ENCODE data around the gene ZNF276.
"Not testable (repeated sequence)": the region's sequence is repeated elsewhere in the genome, so short reads cannot be mapped to it uniquely, and the experiment has no call there.

ZNF276 gene

GRCh38 chr16:89720813-89721545 is at the start of gene ZNF276, which contains the start of gene VPS9D1:
ZNF276 (plus strand) TSS chr16:89721537; CDS start chr16:89721641, 104 bp downstream.
VPS9D1 (minus strand) TSS chr16:89720898; CDS start chr16:89720861, 37 bp downstream.
- peak; percentile 56 for DNase-seq (ENCODE audit: low spot score)

GRCh38 chr16:89671565-89671964 is 49.8 kb upstream of the ZNF276 start:
- DNase-seq (ENCODE audit: low spot score), result not testable (repeated sequence)

GRCh38 chr16:89672177-89672941 is 49.0 kb upstream of the ZNF276 start:
- no peak for DNase-seq (ENCODE audit: low spot score)

DNA sequence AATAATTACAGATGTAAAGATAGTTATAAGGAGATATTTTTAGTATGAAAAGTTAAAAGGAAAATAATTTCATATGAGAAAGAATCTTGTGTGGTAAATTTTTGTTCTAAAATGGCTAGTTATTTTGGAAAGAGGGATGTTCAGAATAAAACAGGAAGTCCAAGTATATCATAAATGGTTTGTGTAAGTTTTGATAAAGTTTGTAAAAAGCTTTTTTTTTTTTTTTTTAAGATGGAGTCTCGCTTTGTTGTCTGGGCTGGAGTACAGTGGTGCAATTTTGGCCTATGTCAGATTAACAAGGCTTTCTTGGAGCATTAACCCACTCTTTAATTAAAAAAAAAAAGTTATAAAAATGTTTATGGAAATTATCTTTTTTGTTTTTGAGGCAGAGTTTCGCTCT is 43.1 kb upstream of the ZNF276 start:
- no peak for DNase-seq (ENCODE audit: low spot score)

DNA sequence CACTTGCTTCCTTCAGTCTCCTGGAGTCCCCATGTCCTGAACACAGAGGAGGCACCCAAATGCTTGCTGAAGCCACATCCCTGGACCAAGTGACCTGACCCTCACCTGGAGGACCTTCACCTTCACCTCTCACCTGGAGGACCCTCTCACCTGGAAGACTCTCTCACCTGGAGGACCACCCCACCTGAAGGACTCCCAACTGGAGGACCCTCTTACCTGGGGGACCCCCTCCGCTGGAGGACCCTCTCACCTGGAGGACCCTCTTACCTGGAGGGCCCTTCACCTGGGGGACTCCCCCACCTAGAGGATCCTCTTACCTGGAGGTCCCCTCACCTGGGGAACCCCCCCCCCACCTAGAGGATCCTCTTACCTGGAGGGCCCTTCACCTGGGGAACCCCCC is 35.4 kb upstream of the ZNF276 start:
- no peak for DNase-seq (ENCODE audit: low spot score)

DNA sequence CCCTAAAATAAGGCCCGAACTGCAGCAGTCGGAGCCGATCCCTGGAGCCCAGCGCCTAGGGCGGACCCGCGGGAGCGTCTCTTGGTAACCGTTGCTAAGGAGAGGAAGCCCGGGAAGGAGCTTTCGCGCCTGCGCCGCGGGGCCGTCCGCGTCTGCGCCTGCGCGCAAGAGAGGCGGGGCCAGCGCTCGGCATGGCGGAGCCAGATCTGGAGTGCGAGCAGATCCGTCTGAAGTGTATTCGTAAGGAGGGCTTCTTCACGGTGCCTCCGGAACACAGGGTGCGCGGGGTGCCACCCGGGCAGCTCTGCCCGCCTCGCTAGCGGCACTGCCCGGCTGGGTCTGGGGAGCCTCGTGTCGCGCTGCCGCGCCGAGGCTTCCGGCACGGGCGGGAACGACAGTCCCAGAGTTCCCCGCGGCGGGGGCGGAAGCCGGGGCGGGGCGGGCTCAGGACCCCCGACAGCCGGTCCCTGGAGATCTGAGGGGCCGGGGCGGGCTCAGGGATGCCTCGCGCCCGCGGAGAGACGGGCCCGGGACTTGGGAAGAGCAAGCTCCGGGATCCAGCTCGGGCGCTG is 34.7 kb upstream of the ZNF276 start, which contains the start of gene CDK10:
CDK10 (plus strand) TSS at position 170 of the 572 bp plus-strand sequence; CDS start at position 192, 22 bp downstream.
- DNase-seq (ENCODE audit: low spot score), result peak; percentile 85

- no peak for DNase-seq (ENCODE audit: low spot score)
Observed at GRCh38 chr16:89687092-89687940, 34.0 kb upstream of the ZNF276 start.

DNA sequence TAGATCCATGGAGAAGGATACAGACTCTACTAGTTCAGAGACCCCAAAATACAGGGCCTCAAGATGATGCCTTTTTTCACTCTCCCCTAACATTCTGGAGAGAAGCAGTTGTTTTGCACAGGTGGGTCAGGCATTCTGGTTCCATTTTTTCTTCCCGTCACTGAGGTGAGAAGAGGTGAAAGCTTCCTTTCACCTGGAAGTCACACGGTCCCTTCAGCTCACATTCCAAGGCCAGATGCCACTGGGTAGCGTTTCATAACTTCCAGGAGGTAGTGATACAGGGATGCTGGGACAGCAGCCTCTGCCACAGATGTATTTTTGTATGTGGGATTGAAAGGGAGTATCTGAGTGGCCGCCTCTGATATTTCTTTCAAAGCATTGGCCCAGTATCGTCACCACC is 32.9 kb upstream of the ZNF276 start:
- no peak for DNase-seq (ENCODE audit: low spot score)

GRCh38 chr16:89689142-89689541 is 32.2 kb upstream of the ZNF276 start:
- DNase-seq (ENCODE audit: low spot score), result no peak

GRCh38 chr16:89689621-89690020 is 31.7 kb upstream of the ZNF276 start:
- DNase-seq (ENCODE audit: low spot score), result not testable (repeated sequence)

DNA sequence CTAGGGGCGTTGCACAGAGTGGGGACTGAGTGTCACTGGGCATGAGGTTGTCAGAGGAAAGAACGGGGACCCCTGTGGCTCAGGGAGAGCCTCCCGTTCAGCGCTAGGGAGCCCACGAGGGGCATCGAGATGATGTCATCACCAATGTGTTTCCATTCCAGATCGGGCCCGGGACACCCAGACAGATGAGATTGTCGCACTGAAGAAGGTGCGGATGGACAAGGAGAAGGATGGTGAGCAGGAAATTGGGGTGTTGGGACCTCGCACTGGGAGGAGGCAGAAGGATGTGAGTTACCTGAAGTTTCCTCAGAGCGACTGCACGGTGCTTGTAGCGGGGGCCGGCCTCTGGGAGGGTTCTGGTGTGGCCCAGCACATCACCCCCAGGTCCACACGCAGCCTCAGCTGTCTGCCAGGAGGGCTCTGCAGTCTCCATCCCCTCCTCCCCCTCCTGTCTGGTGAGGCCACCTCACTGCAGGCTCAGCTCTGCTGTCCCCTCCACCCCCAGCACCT is 30.9 kb upstream of the ZNF276 start:
- DNase-seq (ENCODE audit: low spot score), result no peak

DNA sequence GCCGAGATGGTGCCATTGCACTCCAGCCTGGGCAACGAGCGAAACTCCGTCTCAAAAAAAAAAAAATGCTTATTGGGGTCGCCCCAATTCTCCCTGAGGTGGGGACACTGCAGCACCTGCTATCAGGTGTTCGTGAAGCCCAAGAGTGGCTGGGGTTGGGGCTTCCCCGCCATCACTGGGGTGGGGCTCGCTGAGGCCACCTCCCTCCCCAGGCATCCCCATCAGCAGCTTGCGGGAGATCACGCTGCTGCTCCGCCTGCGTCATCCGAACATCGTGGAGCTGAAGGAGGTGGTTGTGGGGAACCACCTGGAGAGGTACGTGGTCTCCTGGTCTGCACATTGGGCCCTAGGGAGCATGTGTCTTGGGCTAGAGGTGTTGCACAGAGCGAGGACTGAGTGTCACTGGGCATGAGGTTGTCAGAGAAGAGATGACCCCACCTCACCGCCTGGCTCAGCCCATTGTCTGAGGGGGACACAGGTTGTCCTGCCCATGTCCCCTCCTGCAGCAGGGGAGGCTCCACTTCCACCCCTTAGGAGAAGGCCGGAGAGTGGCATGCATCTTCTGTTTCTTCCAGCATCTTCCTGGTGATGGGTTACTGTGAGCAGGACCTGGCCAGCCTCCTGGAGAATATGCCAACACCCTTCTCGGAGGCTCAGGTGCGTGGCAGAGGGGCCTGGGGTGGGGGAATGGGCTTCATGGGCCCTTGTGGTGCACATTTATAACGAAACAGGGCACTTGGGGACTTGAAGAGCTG is 29.9 kb upstream of the ZNF276 start:
- DNase-seq (ENCODE audit: low spot score), result no peak

DNA sequence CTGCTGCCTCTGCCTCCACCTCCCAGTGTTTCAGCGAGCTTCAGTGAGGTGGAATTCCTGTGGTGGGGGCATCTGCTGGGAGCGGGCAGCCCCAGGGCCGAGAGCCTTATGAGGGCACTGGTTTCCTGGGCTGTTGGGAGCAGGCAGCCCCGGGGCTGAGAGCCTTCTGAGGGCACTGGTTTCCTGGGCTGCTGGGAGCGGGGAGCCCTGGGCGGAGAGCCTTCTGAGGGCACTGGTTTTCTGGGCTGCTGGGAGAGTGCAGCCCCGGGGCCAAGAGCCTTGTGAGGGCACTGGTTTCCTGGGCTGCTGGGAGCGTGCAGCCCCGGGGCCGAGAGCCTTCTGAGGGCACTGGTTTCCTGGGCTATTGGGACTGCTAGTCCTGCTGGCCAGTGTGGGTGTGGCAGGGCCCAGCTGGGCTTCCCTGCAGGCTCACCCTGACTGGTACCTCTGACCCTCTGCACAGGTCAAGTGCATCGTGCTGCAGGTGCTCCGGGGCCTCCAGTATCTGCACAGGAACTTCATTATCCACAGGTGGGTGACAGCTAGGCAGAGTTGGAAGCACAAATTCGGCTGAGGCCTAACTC is 29.3 kb upstream of the ZNF276 start:
- no peak for DNase-seq (ENCODE audit: low spot score)

DNA sequence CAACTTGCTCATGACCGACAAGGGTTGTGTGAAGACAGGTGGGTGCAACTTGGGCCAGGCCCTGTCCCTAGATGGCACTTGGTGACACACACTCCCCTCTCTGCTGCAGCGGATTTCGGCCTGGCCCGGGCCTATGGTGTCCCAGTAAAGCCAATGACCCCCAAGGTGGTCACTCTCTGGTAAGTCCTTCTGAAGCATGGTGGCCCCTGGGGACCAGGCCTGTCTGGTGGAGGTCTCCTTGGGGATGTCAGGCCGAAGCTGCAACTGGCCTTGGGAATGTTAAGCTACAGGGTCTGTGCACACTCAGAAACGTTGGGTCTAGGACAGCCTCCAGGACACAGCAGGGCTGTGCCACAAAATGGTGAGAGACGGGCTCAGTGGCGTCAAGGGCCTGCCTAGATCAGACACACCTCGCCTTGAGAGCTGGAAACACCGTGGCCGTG is 28.0 kb upstream of the ZNF276 start:
- no peak for DNase-seq (ENCODE audit: low spot score)

DNA sequence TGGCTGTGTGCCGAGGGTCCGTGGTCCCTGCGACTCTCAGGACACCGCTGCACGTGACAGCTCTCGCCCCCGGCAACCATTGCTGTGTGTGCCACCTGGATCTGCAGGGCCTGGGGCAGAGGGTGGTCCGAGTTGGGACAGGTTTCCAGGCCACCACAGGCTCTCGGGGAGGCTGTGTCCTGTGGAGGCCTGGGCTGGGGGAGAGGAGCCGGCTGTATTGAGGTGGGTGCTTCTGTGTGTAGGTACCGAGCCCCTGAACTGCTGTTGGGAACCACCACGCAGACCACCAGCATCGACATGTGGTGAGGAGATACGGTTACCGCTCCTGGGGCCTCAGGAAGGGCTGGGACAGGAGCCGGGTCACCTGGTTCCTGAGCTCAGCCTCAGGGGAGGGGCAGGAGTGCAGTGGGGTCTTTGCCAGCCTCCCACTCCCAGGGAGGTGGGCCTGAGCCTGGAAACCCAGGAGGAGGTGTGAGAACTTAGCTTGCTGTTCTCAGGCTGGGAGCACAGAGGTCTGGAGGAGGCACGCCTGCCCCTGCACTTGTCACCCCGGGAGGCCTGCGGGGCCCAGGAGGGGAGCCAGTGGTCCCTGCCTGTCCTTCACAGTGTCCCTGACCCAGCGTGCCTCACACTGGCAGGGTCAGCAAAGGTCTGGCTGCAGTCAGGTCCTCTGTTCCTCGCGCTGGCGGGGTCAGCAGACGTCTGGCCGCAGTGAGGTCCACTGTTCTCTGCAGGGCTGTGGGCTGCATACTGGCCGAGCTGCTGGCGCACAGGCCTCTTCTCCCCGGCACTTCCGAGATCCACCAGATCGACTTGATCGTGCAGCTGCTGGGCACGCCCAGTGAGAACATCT is 27.2 kb upstream of the ZNF276 start:
- peak; percentile 35 for DNase-seq (ENCODE audit: low spot score)

- not testable (repeated sequence) for DNase-seq (ENCODE audit: low spot score)
Observed at GRCh38 chr16:89694784-89695085, 26.6 kb upstream of the ZNF276 start.

DNA sequence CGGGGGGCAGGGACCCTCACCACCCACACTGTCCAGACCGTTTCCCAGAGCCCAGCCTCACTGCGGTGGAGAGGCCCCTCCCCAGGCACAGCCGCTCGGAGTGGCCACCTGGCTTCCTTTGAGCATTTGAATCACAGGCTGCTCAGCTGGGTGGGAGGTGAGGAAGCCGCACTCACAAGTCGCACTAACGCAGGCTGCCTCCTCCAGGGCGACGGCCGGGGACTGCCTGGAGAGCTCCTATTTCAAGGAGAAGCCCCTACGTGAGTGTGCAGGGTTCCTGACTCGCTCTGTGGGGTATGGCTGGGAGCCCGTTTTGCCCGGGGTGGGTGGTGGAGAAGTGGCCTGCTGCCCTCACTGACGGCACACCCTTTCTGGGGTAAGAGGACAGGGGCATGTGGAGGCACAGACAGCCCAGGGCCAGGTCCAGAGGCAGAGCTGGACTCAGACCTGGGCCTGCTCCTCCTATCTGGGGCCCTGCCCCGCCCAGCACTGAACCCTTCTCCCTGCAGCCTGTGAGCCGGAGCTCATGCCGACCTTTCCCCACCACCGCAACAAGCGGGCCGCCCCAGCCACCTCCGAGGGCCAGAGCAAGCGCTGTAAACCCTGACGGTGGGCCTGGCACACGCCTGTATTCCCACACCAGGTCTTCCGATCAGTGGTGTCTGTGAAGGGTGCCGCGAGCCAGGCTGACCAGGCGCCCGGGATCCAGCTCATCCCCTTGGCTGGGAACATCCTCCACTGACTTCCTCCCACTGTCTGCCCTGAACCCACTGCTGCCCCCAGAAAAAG is 26.1 kb upstream of the ZNF276 start:
- DNase-seq (ENCODE audit: low spot score), result no peak

GRCh38 chr16:89695875-89696669 is 25.3 kb upstream of the ZNF276 start:
- DNase-seq (ENCODE audit: low spot score), result no peak
